HG02571 (cell line): Measurements from ENCODE around the gene LASP1.
"Not testable (repeated sequence)": the region's sequence is repeated elsewhere in the genome, so short reads cannot be mapped to it uniquely, and the experiment has no call there.

Experiments used
- ATAC-seq: cut with Tn5 transposase; IDR thresholded peaks from one replicate; pipeline ENCODE4 v1.9.1; 2021; ENCODE audit warnings: mild to moderate bottlenecking, moderate library complexity; ENCODE audit not compliant: unreplicated experiment

LASP1 gene

GRCh38 chr17:38869526-38870258 lies at the start of gene LASP1:
LASP1 (plus strand) TSS chr17:38870058; CDS start chr17:38870190, 132 bp downstream.
- peak; percentile 39 for ATAC-seq

GRCh38 chr17:38824899-38825761 lies 44.7 kb upstream of the LASP1 start, which contains the start of gene CWC25:
CWC25 (minus strand) TSS chr17:38825321; CDS start chr17:38825183, 138 bp downstream.
- peak; percentile 77 for ATAC-seq

- ATAC-seq, result no peak
These were observed 44.1 kb upstream of the LASP1 start for GRCh38 chr17:38825762-38826247.

- no peak for ATAC-seq
These were observed 25.5 kb upstream of the LASP1 start for GRCh38 chr17:38844261-38844757.

- no peak for ATAC-seq
These were observed 21.3 kb upstream of the LASP1 start for GRCh38 chr17:38848557-38848891.

- no peak for ATAC-seq
These were observed 20.8 kb upstream of the LASP1 start for GRCh38 chr17:38848939-38849605.

GRCh38 chr17:38850374-38850773 lies 19.5 kb upstream of the LASP1 start:
- ATAC-seq, result no peak

- ATAC-seq, result no peak
These were observed 18.4 kb upstream of the LASP1 start for GRCh38 chr17:38851434-38851833.

GRCh38 chr17:38852771-38853291 lies 17.0 kb upstream of the LASP1 start:
- no peak for ATAC-seq

GRCh38 chr17:38853292-38854219 lies 16.3 kb upstream of the LASP1 start, which contains the start of gene RPL23:
RPL23 (minus strand) TSS chr17:38853721; CDS start chr17:38853710, 11 bp downstream.
- ATAC-seq, result peak; percentile 85

- ATAC-seq, result not testable (repeated sequence)
These were observed 14.7 kb upstream of the LASP1 start for GRCh38 chr17:38855101-38855714.

GRCh38 chr17:38857271-38857670 lies 12.6 kb upstream of the LASP1 start:
- no peak for ATAC-seq

GRCh38 chr17:38861399-38861843 lies 8.4 kb upstream of the LASP1 start:
- ATAC-seq, result no peak

GRCh38 chr17:38864636-38865398 lies 5.0 kb upstream of the LASP1 start:
- ATAC-seq, result no peak

- no peak for ATAC-seq
These were observed 2.5 kb upstream of the LASP1 start for GRCh38 chr17:38867179-38867967.

GRCh38 chr17:38867968-38868816 lies 1.7 kb upstream of the LASP1 start:
- ATAC-seq, result no peak
